Measurements from ENCODE around the gene EIF2B2. TPM values are rescaled to one million over a fixed set of nuclear protein-coding genes. Genes with fewer than 3 reads are reported as not detected.

The EIF2B2 gene
- polyA plus RNA-seq, 3 donors: 69.8 to 74.4 (median 73.9) TPM

DNA sequence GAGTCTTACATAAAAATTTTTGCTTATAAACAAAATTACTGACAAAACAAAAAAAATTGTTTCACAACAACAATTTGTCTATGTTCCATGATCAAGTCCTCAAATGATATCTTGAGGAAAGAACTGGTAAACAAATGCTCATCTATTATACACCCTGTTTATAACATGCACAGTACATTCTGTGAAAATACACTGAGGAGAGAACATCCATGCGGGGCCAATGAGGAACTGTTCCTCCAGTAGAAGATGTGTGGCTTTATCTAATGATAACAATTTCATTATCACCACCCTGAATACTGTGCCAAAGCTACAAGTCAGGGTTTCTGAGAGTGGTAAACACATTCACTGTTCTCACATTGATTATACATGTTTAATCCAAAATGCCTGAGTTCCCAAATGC is 37.8 kb downstream of the EIF2B2 start:
- no peak for DNase-seq (ENCODE audit: low read depth in 3 of 3, low spot score in 2 of 3)

DNA sequence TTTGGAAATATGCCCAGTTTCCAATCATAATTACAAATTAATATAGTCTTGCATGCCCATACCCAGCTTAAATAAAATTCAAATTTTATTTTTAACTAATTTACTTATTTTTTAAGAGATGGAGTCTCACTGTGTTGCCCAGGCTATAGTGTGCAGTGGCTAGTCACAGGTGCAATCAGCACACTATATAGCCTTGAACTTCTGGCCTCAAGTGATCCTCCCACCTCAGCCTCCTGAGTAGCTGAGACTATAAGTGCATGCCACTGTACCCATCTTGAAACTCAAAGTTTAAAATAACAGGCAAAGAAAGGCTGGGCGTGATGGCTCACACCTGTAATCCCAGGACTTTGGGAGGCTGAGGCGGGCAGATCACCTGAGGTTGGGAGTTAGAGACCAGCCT is 38.2 kb downstream of the EIF2B2 start:
- no peak for DNase-seq (ENCODE audit: low read depth in 3 of 3, low spot score in 2 of 3)

DNA sequence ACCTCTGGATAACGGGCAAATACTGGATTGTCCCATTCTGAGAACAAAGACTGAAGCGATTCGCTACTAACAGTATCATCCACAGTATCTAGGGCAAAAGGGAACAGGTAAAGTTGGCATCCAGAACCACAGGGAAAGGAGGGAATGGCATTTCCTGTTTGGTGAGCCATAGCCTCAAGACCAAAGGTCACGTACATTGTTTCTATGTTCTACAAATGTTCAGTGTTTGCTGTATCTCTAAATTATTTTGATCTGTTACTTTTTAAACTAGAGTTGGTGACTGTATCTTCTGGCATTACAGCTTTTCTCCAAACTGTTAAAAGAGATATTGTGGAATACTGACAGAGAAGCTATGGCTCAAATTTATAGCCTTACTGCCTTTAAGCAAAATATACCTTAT is 38.9 kb downstream of the EIF2B2 start:
- no peak for DNase-seq (ENCODE audit: low read depth in 3 of 3, low spot score in 2 of 3)

DNA sequence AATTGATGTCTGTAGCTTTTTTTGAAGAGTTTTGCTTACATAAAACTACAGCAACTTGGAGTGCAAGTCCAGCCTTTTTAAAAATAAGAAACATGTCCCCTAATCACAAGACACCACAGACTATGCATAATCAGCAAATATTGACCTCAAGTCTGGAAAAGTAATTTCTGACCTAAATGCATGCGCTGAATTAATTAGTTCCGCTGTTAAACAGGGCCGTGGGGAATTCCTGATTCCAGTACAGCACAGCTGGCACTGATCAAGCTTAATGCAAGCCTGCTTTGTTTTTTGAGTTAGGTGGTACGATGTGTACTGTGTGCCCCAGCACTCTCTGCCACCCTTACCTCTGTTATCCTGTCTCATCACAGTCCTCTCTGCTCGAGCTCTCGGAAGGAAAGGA is 39.3 kb downstream of the EIF2B2 start:
- DNase-seq (ENCODE audit: low read depth in 3 of 3, low spot score in 2 of 3): no peak

DNA sequence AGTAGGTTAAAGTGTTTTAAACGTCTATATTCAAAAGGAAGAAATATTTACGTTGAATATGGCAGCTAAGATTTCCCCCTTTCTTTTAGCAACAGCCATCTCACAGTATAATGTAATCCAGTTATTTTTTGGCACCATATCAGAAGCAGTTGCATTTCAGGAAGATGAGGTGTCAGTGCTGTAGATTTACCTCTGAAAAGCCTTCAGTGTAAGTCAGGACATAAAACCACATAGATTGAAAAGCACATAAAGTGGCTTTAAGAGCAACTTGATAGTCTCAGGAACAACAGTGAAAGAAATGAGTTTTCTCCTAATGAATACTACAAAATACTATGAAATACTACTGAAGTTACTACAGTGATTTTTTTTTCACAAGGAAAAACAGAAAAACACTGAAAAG is 41.6 kb downstream of the EIF2B2 start:
- DNase-seq (ENCODE audit: low read depth in 3 of 3, low spot score in 2 of 3): no peak

DNA sequence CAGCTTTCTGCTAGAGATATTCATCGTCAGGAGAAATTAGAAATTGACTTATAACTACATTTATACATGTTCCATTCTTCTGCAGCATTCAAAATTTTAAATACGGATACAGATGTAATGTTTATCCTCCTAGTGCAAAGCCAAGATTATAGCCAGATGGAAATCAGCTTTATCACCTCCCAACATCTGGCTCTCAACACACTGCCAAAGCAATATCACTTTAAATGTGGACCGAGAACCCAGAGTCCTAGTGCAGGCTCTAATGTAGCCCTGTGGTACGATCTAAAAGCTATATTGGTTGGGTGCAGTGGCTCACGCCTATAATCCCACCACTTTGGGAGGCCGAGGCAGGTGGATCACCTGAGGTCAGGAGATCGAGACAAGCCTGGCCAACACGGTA is 42.0 kb downstream of the EIF2B2 start:
- DNase-seq (ENCODE audit: low read depth in 3 of 3, low spot score in 2 of 3): no peak

DNA sequence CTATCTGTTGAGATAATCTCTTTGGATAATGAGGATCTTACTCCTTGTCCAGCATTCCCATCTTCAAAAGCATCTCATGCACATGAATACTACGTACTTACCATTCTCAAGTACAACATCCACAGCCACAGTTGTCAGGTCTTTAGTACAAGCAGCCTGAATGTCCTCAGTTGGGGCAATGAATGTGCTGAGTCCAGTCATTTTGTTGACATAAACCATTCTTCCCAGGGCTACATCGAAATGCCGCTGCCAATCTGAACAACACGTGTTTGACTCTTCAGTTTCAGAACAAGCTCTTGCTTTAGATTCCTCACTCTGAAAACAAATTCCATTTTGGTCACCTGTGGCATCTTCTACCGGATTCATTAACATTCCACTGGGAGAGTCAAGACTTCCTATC is 43.6 kb downstream of the EIF2B2 start:
- no peak for DNase-seq (ENCODE audit: low read depth in 3 of 3, low spot score in 2 of 3)

DNA sequence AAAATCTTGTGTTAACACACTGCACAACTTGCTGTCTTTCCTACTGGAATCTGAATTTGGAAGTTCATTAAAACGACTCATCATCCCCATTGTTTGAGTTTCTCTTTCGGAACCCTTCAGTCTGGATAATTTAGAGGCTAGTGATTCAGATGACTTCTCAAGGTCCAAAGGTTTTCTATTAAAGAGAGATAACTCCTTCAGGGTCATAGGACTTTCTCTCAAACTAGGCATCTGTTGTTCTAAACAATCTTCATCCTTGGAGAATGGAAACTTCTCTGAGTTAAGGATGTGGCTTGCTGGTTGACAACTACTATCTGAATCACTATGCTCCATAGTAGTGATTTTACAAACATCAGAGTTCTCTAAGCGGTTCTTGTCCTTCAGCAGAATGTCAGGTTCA is 44.2 kb downstream of the EIF2B2 start:
- DNase-seq (ENCODE audit: low read depth in 3 of 3, low spot score in 2 of 3): no peak

DNA sequence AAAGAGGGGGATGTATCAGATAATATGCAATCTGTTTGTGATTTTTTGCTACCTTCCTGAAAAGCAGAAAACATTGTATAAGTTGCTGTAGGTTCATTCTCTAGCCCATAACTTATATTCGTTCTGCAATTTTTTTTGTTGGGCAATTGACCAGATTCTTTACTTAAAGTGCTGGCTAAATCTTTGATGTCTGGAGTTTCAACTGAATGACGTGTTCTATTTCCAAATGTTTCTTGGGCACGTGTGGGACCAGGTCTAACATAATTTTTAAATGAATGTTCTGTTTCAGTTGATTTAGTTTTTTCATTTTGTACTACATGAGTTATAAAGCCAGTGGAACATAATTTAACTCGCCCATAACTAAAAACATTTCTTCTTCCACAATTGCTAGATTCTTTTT is 44.8 kb downstream of the EIF2B2 start:
- DNase-seq (ENCODE audit: low read depth in 3 of 3, low spot score in 2 of 3): no peak

DNA sequence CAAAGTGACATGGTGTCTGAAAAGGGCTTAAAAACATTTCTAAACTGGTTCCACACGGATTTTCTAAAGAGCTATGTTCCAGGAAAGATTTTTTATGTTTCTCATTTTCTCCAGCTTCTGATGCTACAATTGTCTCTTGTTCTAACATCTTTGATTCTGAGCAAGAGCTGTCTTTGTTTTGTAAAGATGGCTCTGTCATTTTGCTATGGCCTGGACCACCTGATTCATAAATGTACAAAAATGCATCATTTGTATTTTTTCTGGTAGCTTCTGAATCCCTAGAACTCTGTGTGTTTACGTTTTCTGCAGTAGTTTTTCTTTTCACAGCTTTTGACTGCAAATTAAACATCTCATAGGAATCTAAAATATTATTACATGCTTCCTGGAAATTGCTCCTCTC is 45.4 kb downstream of the EIF2B2 start:
- DNase-seq (ENCODE audit: low read depth in 3 of 3, low spot score in 2 of 3): no peak

DNA sequence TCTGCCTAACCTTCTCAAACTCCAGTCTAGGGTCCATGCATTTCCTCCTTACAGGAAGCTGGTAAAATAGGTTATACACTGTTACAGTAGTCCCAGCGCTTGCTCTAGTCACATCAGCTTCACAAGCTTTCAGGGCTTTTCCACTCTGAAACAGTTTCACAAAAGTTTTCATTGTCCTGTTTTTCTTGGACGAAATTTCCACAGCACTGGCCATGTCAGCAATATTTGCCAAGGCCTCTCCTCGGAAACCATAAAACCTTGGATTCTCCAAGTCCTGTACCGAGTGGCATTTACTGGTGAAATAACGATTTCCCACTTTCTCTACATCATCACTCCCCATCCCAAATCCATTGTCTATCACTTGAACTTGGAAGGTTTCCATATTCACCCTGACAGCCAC is 46.4 kb downstream of the EIF2B2 start:
- no peak for DNase-seq (ENCODE audit: low read depth in 3 of 3, low spot score in 2 of 3)

DNA sequence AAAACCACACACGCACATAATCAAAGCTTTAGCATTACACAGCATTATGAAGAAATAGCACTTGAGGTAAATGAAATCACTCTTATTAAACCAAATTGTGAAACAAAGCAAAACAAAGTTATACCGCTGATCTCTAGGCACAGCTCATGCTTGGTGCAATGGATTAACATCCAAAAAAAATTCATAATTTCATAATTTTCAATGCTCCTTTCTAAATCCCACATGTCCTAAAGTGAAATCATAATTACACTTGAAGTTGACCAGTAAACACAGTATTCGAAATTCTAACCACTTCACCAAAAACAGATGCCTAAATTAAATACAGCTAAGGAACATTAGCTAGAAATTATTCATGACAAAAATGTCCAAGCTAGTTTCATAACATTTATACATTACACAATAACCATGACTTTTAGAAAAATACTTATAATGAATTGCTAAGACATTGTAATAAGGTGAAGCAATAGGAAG is 47.0 kb downstream of the EIF2B2 start:
- no peak for DNase-seq (ENCODE audit: low read depth in 3 of 3, low spot score in 2 of 3)

DNA sequence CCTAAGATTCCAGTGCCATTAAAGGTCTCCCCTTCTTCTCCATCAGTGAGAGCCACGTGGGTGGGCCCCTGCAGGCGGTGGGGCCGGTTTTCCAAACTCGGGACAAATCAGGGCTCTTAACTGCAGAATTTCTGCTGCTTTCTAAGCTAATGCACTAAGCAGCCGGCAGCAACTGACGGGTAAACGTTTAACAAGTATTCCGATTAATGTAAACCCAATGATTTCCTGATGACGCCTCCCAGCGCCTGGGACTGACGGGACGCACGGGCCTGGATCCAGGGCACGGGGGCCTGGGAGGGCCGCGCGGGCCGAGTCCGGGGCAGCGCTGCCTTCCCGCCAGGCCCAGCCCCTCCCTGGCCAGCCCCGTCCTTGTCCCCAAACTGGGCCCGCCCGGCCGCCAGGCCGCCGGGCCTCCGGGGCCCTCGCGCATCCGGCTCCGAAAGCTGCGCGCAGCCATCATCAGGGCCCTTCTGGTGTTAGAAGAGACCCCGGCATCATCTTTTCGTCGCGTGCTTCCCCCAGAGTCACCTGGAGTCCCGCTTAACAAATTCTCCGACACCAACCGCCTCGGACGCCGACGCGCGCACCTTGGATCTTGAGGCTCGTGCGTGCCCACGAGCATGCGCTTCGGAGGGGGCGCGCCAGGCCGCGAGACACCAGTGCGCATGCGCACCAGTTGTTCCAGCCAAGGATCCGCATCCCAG is 48.3 kb downstream of the EIF2B2 start, which contains the start of gene MLH3:
Gene MLH3 (minus strand): TSS at position 616 of the 704 bp plus-strand sequence. CDS start 1,812 bp downstream, outside the sequence.
- peak; percentile 78 to 88 (median 83) for DNase-seq (ENCODE audit: low read depth in 3 of 3, low spot score in 2 of 3)

DNA sequence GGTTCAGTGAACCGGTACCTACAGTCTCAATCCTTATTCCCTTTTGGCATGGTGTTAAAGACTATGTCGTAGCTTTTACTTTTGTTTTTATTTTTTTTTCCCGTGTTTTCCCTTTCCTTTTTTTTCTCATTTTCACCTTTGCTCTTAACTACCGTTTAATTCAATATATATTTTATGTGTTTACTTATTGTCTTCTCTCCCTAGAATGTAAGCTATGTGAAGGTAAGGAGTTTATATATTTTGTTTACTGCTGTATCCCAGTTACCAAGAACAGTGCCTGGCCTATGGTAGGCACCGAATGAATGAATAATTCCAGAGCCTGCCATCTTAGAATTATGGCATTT is 48.8 kb downstream of the EIF2B2 start:
- DNase-seq (ENCODE audit: low read depth in 3 of 3, low spot score in 2 of 3): no peak

DNA sequence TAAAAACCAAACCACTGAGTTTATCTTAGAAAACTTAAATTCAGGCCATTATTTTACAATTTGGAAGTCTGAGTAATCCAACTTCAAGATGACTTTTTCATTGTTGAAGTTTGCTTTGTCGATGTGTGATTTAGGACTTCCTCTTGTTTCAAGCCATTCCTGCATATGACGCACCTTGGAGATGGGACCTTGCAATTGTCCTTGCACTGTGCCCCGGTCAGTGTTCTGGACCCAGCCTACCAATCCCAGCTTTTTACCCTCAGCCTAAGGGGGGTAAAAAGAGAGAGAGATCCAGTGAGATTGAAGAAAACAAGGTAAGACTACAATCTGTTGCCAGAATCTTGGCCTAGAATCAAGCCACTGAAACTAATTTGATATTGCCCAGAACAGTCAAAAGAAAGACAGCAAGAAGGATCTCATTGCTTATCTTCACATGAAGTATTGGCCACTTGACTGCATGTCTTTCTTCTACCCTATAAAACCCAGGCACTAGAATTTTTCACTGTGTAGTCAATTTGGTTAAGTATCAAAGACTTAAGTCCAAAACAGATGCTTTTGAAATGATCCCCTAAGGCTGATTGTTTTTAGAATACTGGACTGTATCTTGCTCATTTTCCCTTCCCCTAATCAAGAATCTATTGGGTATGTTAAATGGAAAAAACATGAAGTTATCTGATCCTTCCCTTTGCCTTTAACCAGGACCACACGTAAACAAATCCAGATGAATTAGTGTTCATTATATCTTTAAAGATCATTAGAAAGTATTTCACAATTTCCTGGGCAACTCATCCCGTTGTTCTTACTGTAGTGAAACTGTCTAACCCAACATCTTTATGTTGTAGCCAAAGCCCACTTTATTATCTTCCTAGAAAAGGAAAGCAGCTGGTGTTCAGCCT is 50.9 kb downstream of the EIF2B2 start:
- no peak for DNase-seq (ENCODE audit: low read depth in 3 of 3, low spot score in 2 of 3)

DNA sequence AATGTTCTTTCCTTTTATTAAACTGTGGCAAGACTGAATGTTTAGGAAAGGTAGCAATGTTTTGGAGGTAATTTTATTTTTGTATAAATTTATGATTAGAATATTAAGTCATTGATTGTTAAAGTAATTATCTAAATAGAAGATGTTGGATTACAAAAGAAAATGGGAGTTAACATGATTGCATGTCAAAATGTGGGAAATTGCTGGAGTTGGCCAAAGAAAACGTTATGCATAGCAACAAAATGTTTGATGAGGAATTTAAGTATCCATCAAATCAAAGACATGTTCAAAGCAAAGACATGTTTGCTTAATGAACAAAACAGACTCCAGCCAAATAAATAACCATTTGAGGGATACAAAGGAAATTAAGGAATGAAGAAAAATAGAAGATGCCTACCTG is 51.7 kb downstream of the EIF2B2 start:
- DNase-seq (ENCODE audit: low read depth in 3 of 3, low spot score in 2 of 3): no peak

DNA sequence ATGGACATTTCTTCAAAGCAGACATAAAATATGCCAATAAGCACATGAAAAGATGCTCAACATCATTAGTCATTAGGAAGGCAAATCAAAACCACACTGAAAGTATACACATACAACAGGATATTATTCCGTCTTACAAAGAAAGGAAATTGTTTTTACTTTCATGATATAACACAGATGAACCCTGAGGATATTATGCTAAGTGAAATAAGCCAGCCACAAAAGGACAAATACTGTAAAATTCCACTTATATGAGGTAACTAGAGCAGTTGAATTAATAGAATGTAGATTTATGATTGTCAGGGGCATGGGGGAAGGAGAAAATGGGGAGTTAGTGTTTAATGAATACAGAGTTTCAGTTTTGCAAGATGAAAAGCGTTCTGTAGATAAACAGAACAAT is 56.9 kb downstream of the EIF2B2 start:
- DNase-seq (ENCODE audit: low read depth in 3 of 3, low spot score in 2 of 3): no peak

DNA sequence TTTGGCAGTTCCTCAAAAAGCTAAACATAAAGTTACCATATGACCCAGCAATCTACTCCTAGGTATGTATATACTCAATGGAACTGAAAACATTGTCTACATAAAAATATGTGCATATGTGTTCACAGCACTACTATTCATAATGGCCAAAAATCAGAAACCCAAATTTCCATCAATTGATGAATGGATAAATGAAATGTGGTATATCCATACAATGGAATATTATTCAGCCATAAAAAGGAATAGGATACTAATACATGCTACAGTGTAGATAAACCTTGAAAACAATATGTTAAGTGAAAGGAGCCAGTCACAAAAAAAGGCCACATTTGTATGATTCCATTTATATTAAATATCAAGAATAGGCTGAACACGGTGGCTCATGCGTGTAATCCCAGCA is 57.7 kb downstream of the EIF2B2 start:
- DNase-seq (ENCODE audit: low read depth in 3 of 3, low spot score in 2 of 3): no peak
